IMR-90 (cell line): ENCODE measurements around the gene SLC19A2. TPM values are rescaled to one million over a fixed set of nuclear protein-coding genes. Genes with fewer than 3 reads are reported as not detected.

ENCODE experiments used
- ATAC-seq: fragments of 200-7000 bp; cut with Tn5 transposase; 2 replicates; pipeline ENCODE4 v1.9.1; 2020; ENCODE audit warnings: low read depth, mild to moderate bottlenecking, moderate library complexity
- BruUV-seq: library from RNA; stranded (reverse); fragments of 400-500 nt; replicated peaks from 2 replicates; lab custom pipeline; 2021; lab: Mats Ljungman, UMichigan
- CTCF ChIA-PET: fragments of 300-600 bp; formaldehyde crosslinking; extraction: SDS; loops from one replicate; lab custom pipeline; 2021; ENCODE audit warnings: antibody characterized with exemption; lab: Yijun Ruan, JAX
- POLR2A ChIA-PET: fragments of 300-600 bp; sonication (Branson Sonifier 250); formaldehyde crosslinking; loops from one replicate; lab custom pipeline; 2022; ENCODE audit warnings: antibody characterized with exemption; ENCODE audit not compliant: unreplicated experiment; lab: Charles Lee
- DNase-seq: peaks from one replicate; pipeline ENCODE4 v3.0.0; 2013
- H2AFZ ChIP-seq: replicated peaks from 2 replicates; pipeline ENCODE3; 2013; ENCODE audit warnings: low read length, mild to moderate bottlenecking; ENCODE audit not compliant: poor library complexity
- H2AK5ac ChIP-seq: 2 replicates; pipeline ENCODE4 v1.6.1; 2013; ENCODE audit warnings: low read depth, low read length, inconsistent platforms
- H2AK9ac ChIP-seq: replicated peaks from 2 replicates; pipeline ENCODE3; 2013; ENCODE audit warnings: mild to moderate bottlenecking, low read depth, low read length, moderate library complexity; ENCODE audit not compliant: poor library complexity
- H2BK120ac ChIP-seq: 2 replicates; pipeline ENCODE4 v1.6.1; 2013; ENCODE audit warnings: low read depth, low read length, inconsistent platforms
- H2BK15ac ChIP-seq: 3 replicates; pipeline ENCODE4 v1.6.1; 2013; ENCODE audit warnings: low read depth, low read length, inconsistent platforms
- H2BK20ac ChIP-seq: 2 replicates; pipeline ENCODE4 v1.6.1; 2013; ENCODE audit warnings: low read depth, mild to moderate bottlenecking, inconsistent platforms, low read length, moderate library complexity
- H2BK5ac ChIP-seq: 2 replicates; pipeline ENCODE4 v1.6.1; 2013; ENCODE audit warnings: mild to moderate bottlenecking, low read depth, low read length, inconsistent platforms; ENCODE audit not compliant: poor library complexity, severe bottlenecking
- H3K14ac ChIP-seq: replicated peaks from 2 replicates; pipeline ENCODE4 v1.6.1; 2013; ENCODE audit warnings: low read depth, low read length, inconsistent platforms
- H3K18ac ChIP-seq: 2 replicates; pipeline ENCODE4 v1.6.1; 2013; ENCODE audit warnings: low read depth, low read length, control low read depth
- H3K23ac ChIP-seq: 2 replicates; pipeline ENCODE4 v1.6.1; 2013; ENCODE audit warnings: low read depth, low read length, inconsistent platforms
- H3K27ac ChIP-seq: 2 replicates; pipeline ENCODE4 v1.5.1; 2013; ENCODE audit warnings: mild to moderate bottlenecking, control low read depth, low read length; ENCODE audit not compliant: insufficient read depth
- H3K27me3 ChIP-seq: 2 replicates; pipeline ENCODE4 v1.6.1; 2013; ENCODE audit warnings: low read length; ENCODE audit not compliant: control insufficient read depth, insufficient read depth
- H3K36me3 ChIP-seq: 2 replicates; pipeline ENCODE4 v1.6.1; 2013; ENCODE audit warnings: low read length, mixed read lengths; ENCODE audit not compliant: control insufficient read depth, insufficient read depth
- H3K4ac ChIP-seq: 2 replicates; pipeline ENCODE4 v1.6.1; 2013; ENCODE audit warnings: low read depth, low read length, inconsistent platforms
- H3K4me1 ChIP-seq: 2 replicates; pipeline ENCODE4 v1.6.1; 2013; ENCODE audit warnings: low read length, mixed read lengths; ENCODE audit not compliant: control insufficient read depth, insufficient read depth
- H3K4me2 ChIP-seq: 2 replicates; pipeline ENCODE4 v1.6.1; 2013; ENCODE audit warnings: low read depth, mild to moderate bottlenecking, control low read depth, low read length, moderate library complexity
- H3K4me3 ChIP-seq: 2 replicates; pipeline ENCODE4 v1.5.1; 2013; ENCODE audit warnings: low read depth, mild to moderate bottlenecking, control low read depth, low read length, moderate library complexity; ENCODE audit not compliant: insufficient read depth
- H3K56ac ChIP-seq: 2 replicates; pipeline ENCODE4 v1.6.1; 2013; ENCODE audit warnings: low read length, inconsistent platforms; ENCODE audit not compliant: insufficient read depth; ENCODE audit errors: extremely low read depth
- H3K79me1 ChIP-seq, 2 experiments: 2 replicates each; pipeline ENCODE4 v1.6.1; 2013; ENCODE audit warnings: low read length in 2 of 2, inconsistent platforms in 1 of 2, low read depth in 1 of 2
- H3K9ac ChIP-seq: 2 replicates; pipeline ENCODE4 v1.6.1; 2013; ENCODE audit warnings: low read depth, low read length, control low read depth
- H3K9me1 ChIP-seq: 2 replicates; pipeline ENCODE4 v1.6.1; 2013; ENCODE audit warnings: low read length, inconsistent platforms; ENCODE audit not compliant: insufficient read depth
- H3K9me3 ChIP-seq: 2 replicates; pipeline ENCODE4 v1.6.1; 2013; ENCODE audit warnings: low read length; ENCODE audit not compliant: control insufficient read depth, insufficient read depth
- H4K20me1 ChIP-seq: 2 replicates; pipeline ENCODE4 v1.6.1; 2013; ENCODE audit warnings: low read length, inconsistent platforms; ENCODE audit not compliant: insufficient read depth
- H4K5ac ChIP-seq: 2 replicates; pipeline ENCODE4 v1.6.1; 2013; ENCODE audit warnings: mild to moderate bottlenecking, low read depth, low read length, control low read depth
- H4K8ac ChIP-seq, 2 experiments: 2 replicates each; pipeline ENCODE4 v1.6.1; 2013; ENCODE audit warnings: low read depth in 2 of 2, low read length in 2 of 2, control low read depth in 1 of 2, inconsistent platforms in 1 of 2
- H4K91ac ChIP-seq: 2 replicates; pipeline ENCODE4 v1.6.1; 2013; ENCODE audit warnings: low read depth, low read length, inconsistent platforms; ENCODE audit not compliant: insufficient read depth
- BHLHE40 ChIP-seq: fragments of 150-350 bp; IDR thresholded peaks from 2 replicates; pipeline ENCODE4 v1.6.1; 2016; ENCODE audit warnings: mild to moderate bottlenecking, low read depth, low read length
- CEBPB ChIP-seq: IDR thresholded peaks from 2 replicates; pipeline ENCODE4 v1.6.1; 2012; ENCODE audit warnings: low read depth, low read length, improper control_type of control experiment
- CHD1 ChIP-seq: IDR thresholded peaks from 2 replicates; pipeline ENCODE4 v1.6.1; 2012; ENCODE audit warnings: low read depth, low read length, improper control_type of control experiment
- FOS ChIP-seq: fragments of 150-350 bp; IDR thresholded peaks from 2 replicates; pipeline ENCODE4 v1.6.1; 2016; ENCODE audit warnings: low read depth, low read length
- MAFK ChIP-seq: IDR thresholded peaks from 2 replicates; pipeline ENCODE4 v1.6.1; 2012; ENCODE audit warnings: low read depth, low read length, improper control_type of control experiment
- MAZ ChIP-seq: IDR thresholded peaks from 2 replicates; pipeline ENCODE4 v1.6.1; 2012; ENCODE audit warnings: low read depth, mild to moderate bottlenecking, low read length, improper control_type of control experiment, moderate library complexity, borderline replicate concordance
- MXI1 ChIP-seq: IDR thresholded peaks from 2 replicates; pipeline ENCODE4 v1.6.1; 2012; ENCODE audit warnings: low read depth, mild to moderate bottlenecking, low read length, moderate library complexity, borderline replicate concordance
- POLR2A ChIP-seq: IDR thresholded peaks from 2 replicates; pipeline ENCODE4 v1.6.1; 2012; ENCODE audit warnings: mild to moderate bottlenecking, low read depth, low read length
- RAD21 ChIP-seq: IDR thresholded peaks from 2 replicates; pipeline ENCODE4 v1.6.1; 2012; ENCODE audit warnings: low read length, improper control_type of control experiment
- RCOR1 ChIP-seq: IDR thresholded peaks from 2 replicates; pipeline ENCODE4 v1.6.1; 2012; ENCODE audit warnings: mild to moderate bottlenecking, low read length, improper control_type of control experiment; ENCODE audit not compliant: insufficient replicate concordance
- RFX5 ChIP-seq: IDR thresholded peaks from 2 replicates; pipeline ENCODE4 v1.8.0; 2012; ENCODE audit warnings: low read depth, mild to moderate bottlenecking, low read length, moderate library complexity
- SMC3 ChIP-seq: fragments of 150-350 bp; IDR thresholded peaks from 2 replicates; pipeline ENCODE4 v1.6.1; 2016; ENCODE audit warnings: low read depth, mild to moderate bottlenecking, antibody characterized with exemption, low read length, moderate library complexity
- WGBS, 2 experiments: methylation state at CpG; one replicate each; pipeline versions ENCODE4 v1.1.5 to v1.1.7; 2013; ENCODE audit warnings: missing lambda C conversion rate in 2 of 2; ENCODE audit not compliant: insufficient read length in 1 of 2; ENCODE audit errors: extremely low coverage in 2 of 2; 5-methylcytosine and 5-hydroxymethylcytosine counted together
- dilution Hi-C: fragments of 300-500 bp; cut with HindIII; formaldehyde crosslinking; loops from one replicate; pipeline ENCODE4 v1.14.3; 2018; ENCODE audit warnings: low sequenced_read_pairs; ENCODE audit not compliant: unreplicated experiment
- in situ Hi-C: fragments of 300-500 bp; cut with MboI; formaldehyde crosslinking; loops from 3 replicates; pipeline ENCODE4 v1.14.3; 2019; ENCODE audit warnings: low sequenced_read_pairs, inconsistent platforms, mixed read lengths
- intact Hi-C: fragments of 100-400 bp; cut with micrococcal nuclease; formaldehyde crosslinking; loops from 2 replicates; pipeline ENCODE4 v1.10.0; 2022
- polyA plus RNA-seq, 3 experiments: library from polyadenylated mRNA; depleted of rRNA; stranded (reverse); fragments of >200 nt; gene quantifications; 2 replicates each; pipeline ENCODE4 v1.2.3, GENCODE V29; 2012; ENCODE audit warnings: low replicate concordance in 1 of 3
- total RNA-seq: library from RNA; depleted of rRNA; stranded (reverse); fragments of >200 nt; gene quantifications from 2 replicates; pipeline ENCODE4 v1.2.3, GENCODE V29; 2012
- TF ChIP-seq, protein P1 (sequence below): fragments of 150-350 bp; IDR thresholded peaks from 2 replicates; pipeline ENCODE4 v1.6.1; 2016; ENCODE audit warnings: low read depth, mild to moderate bottlenecking, low read length, moderate library complexity, borderline replicate concordance
- TF ChIP-seq, protein P2 (sequence below): conservative IDR thresholded peaks from 2 replicates; pipeline ENCODE4 v1.5.1; 2012; ENCODE audit warnings: mild to moderate bottlenecking, low read depth, low read length, improper control_type of control experiment
- TF ChIP-seq, protein P3 (sequence below): fragments of 150-350 bp; IDR thresholded peaks from 2 replicates; pipeline ENCODE4 v1.6.1; 2017; ENCODE audit warnings: mild to moderate bottlenecking, antibody characterized with exemption, low read length, low read depth

The SLC19A2 gene
- total and polyA plus RNA-seq, 2 of the 4 experiments (the other 2 are of a cell fraction): 3.6 to 5.2 TPM

DNA sequence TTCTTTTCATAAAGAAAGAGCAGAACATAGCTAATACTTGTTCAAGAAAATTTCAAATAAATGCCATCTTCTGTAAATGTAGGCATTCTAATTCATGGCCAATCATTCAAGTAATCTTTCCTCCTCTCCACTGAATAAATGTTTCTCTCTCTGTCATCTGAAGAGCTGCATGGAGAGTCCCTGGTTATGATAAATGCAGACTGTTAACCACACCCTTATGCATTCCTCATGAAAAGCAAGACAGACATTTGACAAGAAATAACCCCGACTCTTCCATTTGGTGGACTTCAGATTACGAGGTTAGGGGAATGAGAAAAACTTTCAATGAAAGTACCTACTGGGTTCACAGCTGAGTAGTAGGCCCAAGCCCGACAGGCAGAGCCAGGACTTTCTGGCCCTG lies 44.7 kb upstream of the SLC19A2 start:
- no peak overlapping the region for H3K23ac ChIP-seq
- intact Hi-C loops: no loop called here

More for the DNA sequence above, 44.7 kb upstream of the SLC19A2 start:
- no peaks in the 10 kb centered on the region for H3K9me1 ChIP-seq
- no CpG with 5 or more reads among the region's 3 CpGs for WGBS, 2 experiments
- no peak overlapping the region for H4K8ac ChIP-seq
- H3K79me1 ChIP-seq: no peaks in the 10 kb centered on the region
- BruUV-seq: no TSS peak
- H3K56ac ChIP-seq: no peak overlapping the region
- no peak overlapping the region for H3K27ac ChIP-seq
- no peak overlapping the region for H2BK20ac ChIP-seq
- ChIA-PET POLR2A (no interaction called here), CTCF (no interaction called here)
- peaks cover 3% of the 10 kb centered on the region; the same call in 1 of the 2 replicates for H3K27me3 ChIP-seq
- TF ChIP-seq RFX5: no peak
- TF ChIP-seq MXI1: no peak
- TF ChIP-seq, protein P1, sequence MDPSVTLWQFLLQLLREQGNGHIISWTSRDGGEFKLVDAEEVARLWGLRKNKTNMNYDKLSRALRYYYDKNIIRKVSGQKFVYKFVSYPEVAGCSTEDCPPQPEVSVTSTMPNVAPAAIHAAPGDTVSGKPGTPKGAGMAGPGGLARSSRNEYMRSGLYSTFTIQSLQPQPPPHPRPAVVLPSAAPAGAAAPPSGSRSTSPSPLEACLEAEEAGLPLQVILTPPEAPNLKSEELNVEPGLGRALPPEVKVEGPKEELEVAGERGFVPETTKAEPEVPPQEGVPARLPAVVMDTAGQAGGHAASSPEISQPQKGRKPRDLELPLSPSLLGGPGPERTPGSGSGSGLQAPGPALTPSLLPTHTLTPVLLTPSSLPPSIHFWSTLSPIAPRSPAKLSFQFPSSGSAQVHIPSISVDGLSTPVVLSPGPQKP: no peak
- TF ChIP-seq POLR2A: no peak
- TF ChIP-seq, protein P2, sequence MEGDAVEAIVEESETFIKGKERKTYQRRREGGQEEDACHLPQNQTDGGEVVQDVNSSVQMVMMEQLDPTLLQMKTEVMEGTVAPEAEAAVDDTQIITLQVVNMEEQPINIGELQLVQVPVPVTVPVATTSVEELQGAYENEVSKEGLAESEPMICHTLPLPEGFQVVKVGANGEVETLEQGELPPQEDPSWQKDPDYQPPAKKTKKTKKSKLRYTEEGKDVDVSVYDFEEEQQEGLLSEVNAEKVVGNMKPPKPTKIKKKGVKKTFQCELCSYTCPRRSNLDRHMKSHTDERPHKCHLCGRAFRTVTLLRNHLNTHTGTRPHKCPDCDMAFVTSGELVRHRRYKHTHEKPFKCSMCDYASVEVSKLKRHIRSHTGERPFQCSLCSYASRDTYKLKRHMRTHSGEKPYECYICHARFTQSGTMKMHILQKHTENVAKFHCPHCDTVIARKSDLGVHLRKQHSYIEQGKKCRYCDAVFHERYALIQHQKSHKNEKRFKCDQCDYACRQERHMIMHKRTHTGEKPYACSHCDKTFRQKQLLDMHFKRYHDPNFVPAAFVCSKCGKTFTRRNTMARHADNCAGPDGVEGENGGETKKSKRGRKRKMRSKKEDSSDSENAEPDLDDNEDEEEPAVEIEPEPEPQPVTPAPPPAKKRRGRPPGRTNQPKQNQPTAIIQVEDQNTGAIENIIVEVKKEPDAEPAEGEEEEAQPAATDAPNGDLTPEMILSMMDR: no peak
- TF ChIP-seq MAFK: no peak
- no peak for TF ChIP-seq SMC3
- TF ChIP-seq BHLHE40: no peak
- TF ChIP-seq CHD1: no peak
- no peak for TF ChIP-seq MAZ
- TF ChIP-seq, protein P3, sequence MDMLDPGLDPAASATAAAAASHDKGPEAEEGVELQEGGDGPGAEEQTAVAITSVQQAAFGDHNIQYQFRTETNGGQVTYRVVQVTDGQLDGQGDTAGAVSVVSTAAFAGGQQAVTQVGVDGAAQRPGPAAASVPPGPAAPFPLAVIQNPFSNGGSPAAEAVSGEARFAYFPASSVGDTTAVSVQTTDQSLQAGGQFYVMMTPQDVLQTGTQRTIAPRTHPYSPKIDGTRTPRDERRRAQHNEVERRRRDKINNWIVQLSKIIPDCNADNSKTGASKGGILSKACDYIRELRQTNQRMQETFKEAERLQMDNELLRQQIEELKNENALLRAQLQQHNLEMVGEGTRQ: no peak
- no peak for TF ChIP-seq RAD21
- TF ChIP-seq FOS: no peak
- no peak for TF ChIP-seq CEBPB
- no peak for TF ChIP-seq RCOR1
- no peak overlapping the region for H2AFZ ChIP-seq
- no peaks in the 10 kb centered on the region for H4K20me1 ChIP-seq
- no peak overlapping the region for H4K5ac ChIP-seq
- H3K14ac ChIP-seq: no peak overlapping the region
- H3K4me1 ChIP-seq: no peaks in the 10 kb centered on the region
- no peak overlapping the region for H3K4ac ChIP-seq
- DNase-seq (no peak), ATAC-seq (no peak)
- no peak overlapping the region for H3K4me3 ChIP-seq
- no peak overlapping the region for H2BK15ac ChIP-seq
- H2AK5ac ChIP-seq: no peak overlapping the region
- no peak overlapping the region for H2AK9ac ChIP-seq
- H3K9ac ChIP-seq: no peak overlapping the region
- no peaks in the 10 kb centered on the region for H3K36me3 ChIP-seq
- H2BK5ac ChIP-seq: no peak overlapping the region
- no peak overlapping the region for H3K4me2 ChIP-seq
- in situ Hi-C loops: no loop called here
- H3K18ac ChIP-seq: no peak overlapping the region
- no peak overlapping the region for H4K91ac ChIP-seq
- no peaks in the 10 kb centered on the region for H3K9me3 ChIP-seq
- no peak overlapping the region for H2BK120ac ChIP-seq
- dilution Hi-C loops: no loop called here
